Thyroid gland (tissue), 4 donors: ENCODE measurements around the gene DENND1B. TPM values are rescaled to one million over a fixed set of nuclear protein-coding genes. Genes with fewer than 3 reads are reported as not detected.
"Not testable (repeated sequence)": the region's sequence is repeated elsewhere in the genome, so short reads cannot be mapped to it uniquely, and the experiment has no call there.

Source experiments
- DNase-seq, 2 donors: peaks; one replicate each; pipeline ENCODE4 v3.0.0-alpha.2; 2019
- H3K27ac ChIP-seq, 3 donors: fragments of 200-600 bp; sonication (generic); 1 replicate in 2 of 3; 2 replicates in 1 of 3; pipeline ENCODE4 v1.5.1; 2016 to 2019; ENCODE audit warnings: mild to moderate bottlenecking in 1 of 3, moderate library complexity in 1 of 3
- H3K27me3 ChIP-seq: fragments of 200-600 bp; sonication (generic); one replicate; pipeline ENCODE4 v1.5.1; 2019
- H3K36me3 ChIP-seq, 2 donors: fragments of 200-600 bp; sonication (generic); one replicate each; pipeline ENCODE4 v1.5.1; 2016 to 2019
- H3K4me1 ChIP-seq, 2 donors: fragments of 200-600 bp; sonication (generic); one replicate each; pipeline ENCODE4 v1.5.1; 2017 to 2019
- H3K4me3 ChIP-seq, 3 donors: fragments of 200-600 bp; sonication (generic); replicated peaks in 1 of 3; 1 replicate in 2 of 3; 2 replicates in 1 of 3; pipeline ENCODE4 v1.5.1; 2016; ENCODE audit warnings: mild to moderate bottlenecking in 1 of 3
- H3K9me3 ChIP-seq: fragments of 200-600 bp; sonication (generic); one replicate; pipeline ENCODE4 v1.5.1; 2017
- POLR2A ChIP-seq, 2 donors: fragments of 450-650 bp; IDR thresholded peaks; one replicate each; pipeline ENCODE4 v1.6.1; 2017; ENCODE audit warnings: antibody characterized with exemption in 2 of 2, mild to moderate bottlenecking in 2 of 2, moderate library complexity in 1 of 2
- WGBS, 2 donors: methylation state at CpG; one replicate each; pipeline ENCODE4 v1.1.5; 2017; 5-methylcytosine and 5-hydroxymethylcytosine counted together
- intact Hi-C: fragments of 100-400 bp; cut with DNase I; formaldehyde crosslinking; loops from one replicate; pipeline ENCODE4 v1.15.1; 2023
- total RNA-seq, 4 donors: library from RNA; depleted of rRNA; stranded (reverse); fragments of >200 nt; gene quantifications; one replicate each; pipeline ENCODE4 v1.2.3, GENCODE V29; 2016
- TF ChIP-seq, protein P1 (sequence below), 6 experiments: fragments of 200-600 bp in 3 of 6; fragments of 450-650 bp in 3 of 6; sonication (generic) in 3 of 6; IDR thresholded peaks; one replicate each; pipeline ENCODE4 v1.5.1; 2016 to 2019; ENCODE audit warnings: antibody characterized with exemption in 6 of 6, mild to moderate bottlenecking in 2 of 6, inconsistent platforms in 1 of 6, moderate library complexity in 1 of 6

DENND1B gene
- total RNA-seq, 4 donors from 2014 or later = 17.5 to 32.3 (median 27.8) TPM

DNA sequence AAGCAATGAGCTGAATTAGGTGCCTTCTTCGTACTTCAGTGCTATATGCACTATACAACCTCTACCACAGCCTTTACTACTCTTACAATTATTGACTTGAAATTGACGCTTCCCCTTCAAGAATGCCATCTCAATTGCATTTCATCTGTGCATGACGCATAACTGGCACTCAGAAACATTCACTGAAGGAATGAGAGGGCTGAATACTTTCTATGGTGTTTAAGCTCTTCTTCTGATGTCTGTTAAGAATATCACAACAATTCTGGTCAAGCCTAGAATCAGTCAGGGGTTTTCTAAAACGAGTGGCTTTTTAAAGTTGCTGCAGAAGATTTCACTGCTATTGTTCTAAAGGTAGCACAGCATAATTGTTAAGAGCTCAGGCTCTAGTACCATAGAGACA is 11.5 kb downstream of the DENND1B start:
- intact Hi-C loops = no loop called here
- Histone ChIP-seq H3K4me1 (no peaks in the 10 kb centered on the region), H3K9me3 (no peaks in the 10 kb centered on the region), H3K27ac (no peak overlapping the region), H3K27me3 (no peaks in the 10 kb centered on the region), H3K4me3 (no peak overlapping the region), H3K36me3 (no peaks in the 10 kb centered on the region)
- TF ChIP-seq POLR2A (IDR thresholded peaks at IDR 0.05) = no peak
- TF ChIP-seq, protein P1, sequence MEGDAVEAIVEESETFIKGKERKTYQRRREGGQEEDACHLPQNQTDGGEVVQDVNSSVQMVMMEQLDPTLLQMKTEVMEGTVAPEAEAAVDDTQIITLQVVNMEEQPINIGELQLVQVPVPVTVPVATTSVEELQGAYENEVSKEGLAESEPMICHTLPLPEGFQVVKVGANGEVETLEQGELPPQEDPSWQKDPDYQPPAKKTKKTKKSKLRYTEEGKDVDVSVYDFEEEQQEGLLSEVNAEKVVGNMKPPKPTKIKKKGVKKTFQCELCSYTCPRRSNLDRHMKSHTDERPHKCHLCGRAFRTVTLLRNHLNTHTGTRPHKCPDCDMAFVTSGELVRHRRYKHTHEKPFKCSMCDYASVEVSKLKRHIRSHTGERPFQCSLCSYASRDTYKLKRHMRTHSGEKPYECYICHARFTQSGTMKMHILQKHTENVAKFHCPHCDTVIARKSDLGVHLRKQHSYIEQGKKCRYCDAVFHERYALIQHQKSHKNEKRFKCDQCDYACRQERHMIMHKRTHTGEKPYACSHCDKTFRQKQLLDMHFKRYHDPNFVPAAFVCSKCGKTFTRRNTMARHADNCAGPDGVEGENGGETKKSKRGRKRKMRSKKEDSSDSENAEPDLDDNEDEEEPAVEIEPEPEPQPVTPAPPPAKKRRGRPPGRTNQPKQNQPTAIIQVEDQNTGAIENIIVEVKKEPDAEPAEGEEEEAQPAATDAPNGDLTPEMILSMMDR (IDR thresholded peaks at IDR 0.05) = no peak
- DNase-seq = no peak
- WGBS, 2 donors = 59 to 71% methylated on average over 4 of the region's 4 CpGs

DNA sequence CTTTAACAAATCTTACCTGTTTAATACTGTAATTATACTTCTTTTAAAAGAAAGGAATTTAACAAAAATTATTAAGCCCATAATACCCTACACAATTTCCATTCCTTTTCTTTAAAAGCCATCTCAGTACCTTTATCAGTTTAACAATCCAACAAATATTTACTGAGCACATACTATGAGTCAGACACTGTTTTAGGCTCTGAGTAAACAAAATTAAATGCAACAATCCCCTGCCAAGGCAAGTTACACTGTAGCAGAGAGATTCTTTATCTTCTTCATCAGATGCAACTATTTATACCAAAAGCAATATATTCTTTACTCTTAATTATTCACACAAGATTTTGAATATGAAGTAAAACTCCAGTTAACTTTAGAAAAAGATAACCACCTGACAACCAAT is 12.0 kb downstream of the DENND1B start:
- TF ChIP-seq POLR2A (IDR thresholded peaks at IDR 0.05) = no peak
- TF ChIP-seq, protein P1 (IDR thresholded peaks at IDR 0.05) = no peak

DNA sequence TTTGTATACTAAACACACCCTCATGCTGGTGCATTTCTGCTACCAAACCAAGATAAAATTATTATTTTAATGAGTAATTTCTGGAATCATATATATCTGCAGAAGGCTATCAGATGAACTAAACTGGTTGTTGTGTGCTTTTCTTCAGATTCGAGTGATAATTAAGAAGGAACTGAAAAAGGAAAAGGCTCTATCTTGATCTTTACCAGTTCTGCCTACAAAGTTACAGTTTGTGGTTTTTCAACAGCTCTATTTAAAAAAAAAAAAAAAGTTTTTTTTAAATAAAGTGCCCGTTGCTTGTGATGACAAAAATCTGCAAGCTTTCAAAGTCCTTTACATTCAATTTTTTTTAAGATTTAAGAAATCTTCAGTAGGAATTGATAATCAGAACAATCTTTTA is 13.6 kb downstream of the DENND1B start:
- TF ChIP-seq POLR2A (IDR thresholded peaks at IDR 0.05) = no peak
- TF ChIP-seq, protein P1 (IDR thresholded peaks at IDR 0.05) = no peak
- intact Hi-C loops = no loop called here
- DNase-seq = no peak
- H3K27me3 ChIP-seq = no peaks in the 10 kb centered on the region
- no peak overlapping the region for H3K27ac ChIP-seq
- no peaks in the 10 kb centered on the region for H3K4me1 ChIP-seq
- H3K36me3 ChIP-seq = no peaks in the 10 kb centered on the region
- 26 to 30% methylated on average over 2 of the region's 2 CpGs for WGBS, 2 donors
- no peak overlapping the region for H3K4me3 ChIP-seq
- no peaks in the 10 kb centered on the region for H3K9me3 ChIP-seq

More for the DNA sequence above, 12.0 kb downstream of the DENND1B start:
- no peaks in the 10 kb centered on the region for H3K27me3 ChIP-seq
- no peak overlapping the region for H3K4me3 ChIP-seq
- intact Hi-C loops = no loop called here
- H3K4me1 ChIP-seq = no peaks in the 10 kb centered on the region
- DNase-seq = no peak
- H3K27ac ChIP-seq = no peak overlapping the region
- H3K9me3 ChIP-seq = no peaks in the 10 kb centered on the region
- H3K36me3 ChIP-seq = no peaks in the 10 kb centered on the region

DNA sequence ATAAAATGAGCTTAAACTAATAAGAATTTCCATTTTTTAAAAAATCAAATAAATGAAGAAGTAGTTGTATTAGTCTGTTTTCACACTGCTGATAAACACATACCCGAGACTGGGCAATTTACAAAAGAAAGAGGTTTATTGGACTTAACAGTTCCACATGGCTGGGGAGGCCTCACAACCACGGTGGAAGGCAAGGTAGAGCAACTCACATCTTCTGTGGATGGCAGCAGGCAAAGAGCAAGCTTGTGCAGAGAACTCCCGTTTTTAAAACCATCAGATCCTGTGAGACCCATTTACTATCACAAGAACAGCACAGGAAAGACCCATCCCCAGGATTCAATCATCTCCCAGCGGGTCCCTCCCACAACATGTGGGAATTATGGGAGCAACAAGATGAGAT is 19.7 kb downstream of the DENND1B start:
- 70 to 84% methylated on average over 4 of the region's 4 CpGs for WGBS, 2 donors
- H3K36me3 ChIP-seq, H3K4me1 ChIP-seq, H3K4me3 ChIP-seq, H3K27ac ChIP-seq, intact Hi-C loops, H3K9me3 ChIP-seq, H3K27me3 ChIP-seq, DNase-seq: not testable (repeated sequence)

DNA sequence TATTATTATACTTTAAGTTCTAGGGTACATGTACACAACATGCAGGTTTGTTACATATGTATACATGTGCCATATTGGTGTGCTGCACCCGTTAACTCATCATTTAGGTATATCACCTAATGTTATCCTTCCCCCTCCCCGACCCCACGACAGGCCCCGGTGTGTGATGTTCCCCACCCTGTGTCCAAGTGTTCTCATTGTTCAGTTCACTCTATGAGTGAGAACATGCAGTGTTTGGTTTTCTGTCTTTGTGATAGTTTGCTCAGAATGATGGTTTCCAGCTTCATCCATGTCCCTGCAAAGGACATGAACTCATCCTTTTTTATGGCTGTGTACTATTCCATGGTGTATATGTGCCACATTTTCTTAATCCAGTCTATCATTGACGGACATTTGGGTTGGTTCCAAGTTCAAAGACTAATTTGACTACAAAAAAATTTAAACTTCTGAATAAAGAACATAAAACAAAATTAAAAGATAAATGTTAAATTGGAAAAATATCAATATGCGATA is 22.6 kb downstream of the DENND1B start:
- H3K27me3 ChIP-seq, H3K4me1 ChIP-seq, H3K36me3 ChIP-seq, intact Hi-C loops, H3K9me3 ChIP-seq, DNase-seq, H3K27ac ChIP-seq, H3K4me3 ChIP-seq: not testable (repeated sequence)
- 97 to 99% methylated on average over 6 of the region's 6 CpGs for WGBS, 2 donors

DNA sequence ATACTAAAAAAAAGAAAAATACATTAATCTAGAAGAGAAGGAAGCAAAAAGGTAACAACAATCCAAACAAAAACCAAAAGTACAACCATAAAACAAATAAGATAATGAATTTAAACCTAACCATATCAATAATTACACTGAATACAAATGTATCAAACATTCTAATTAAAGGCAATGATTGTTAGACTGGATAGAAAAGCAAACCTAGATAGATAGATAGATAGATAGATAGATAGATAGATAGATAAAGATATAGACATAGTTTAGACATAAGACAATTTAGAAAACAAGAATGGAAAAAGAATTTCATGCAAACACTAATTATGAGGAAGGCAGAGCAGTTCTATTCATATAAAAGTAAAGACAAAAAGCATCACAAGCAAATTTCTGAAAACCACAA is 24.9 kb downstream of the DENND1B start:
- no peaks in the 10 kb centered on the region for H3K36me3 ChIP-seq
- H3K27me3 ChIP-seq = no peaks in the 10 kb centered on the region
- DNase-seq = no peak
- H3K9me3 ChIP-seq = no peaks in the 10 kb centered on the region
- no peak overlapping the region for H3K27ac ChIP-seq
- no peak overlapping the region for H3K4me3 ChIP-seq
- no peaks in the 10 kb centered on the region for H3K4me1 ChIP-seq
- intact Hi-C loops = no loop called here
- no peak for TF ChIP-seq POLR2A (IDR thresholded peaks at IDR 0.05)
- TF ChIP-seq, protein P1 (IDR thresholded peaks at IDR 0.05) = no peak
